NCI-H2196 treated with DMSO at 0.1 percent for 48 hours (cell line): Measurements from ENCODE around the gene GAL.

Source experiments
- DNase-seq: peaks from one replicate; lab custom pipeline; 2025; ENCODE audit not compliant: unreplicated experiment; lab: John Stamatoyannopoulos, UW

The GAL gene

DNA sequence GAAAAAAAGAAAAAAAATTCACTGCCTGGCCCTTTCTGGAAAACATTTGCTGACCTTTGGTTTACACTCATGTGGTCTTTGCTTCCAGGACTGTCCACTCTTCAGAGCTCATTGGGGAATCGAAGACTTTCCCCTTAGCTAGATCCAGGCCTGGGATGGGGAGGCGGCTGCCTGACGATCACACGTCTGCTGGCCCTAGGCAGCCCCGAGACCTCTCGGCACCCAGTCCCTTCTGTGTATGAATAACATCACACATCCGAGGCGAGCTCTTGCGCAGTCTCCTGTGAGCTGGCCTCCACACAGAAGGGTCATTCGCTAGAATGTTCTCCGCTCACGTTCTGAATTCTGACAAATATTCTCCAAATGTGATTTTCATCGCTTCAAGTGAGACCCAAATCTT is 25.7 kb upstream of the GAL start:
- no peak for DNase-seq

DNA sequence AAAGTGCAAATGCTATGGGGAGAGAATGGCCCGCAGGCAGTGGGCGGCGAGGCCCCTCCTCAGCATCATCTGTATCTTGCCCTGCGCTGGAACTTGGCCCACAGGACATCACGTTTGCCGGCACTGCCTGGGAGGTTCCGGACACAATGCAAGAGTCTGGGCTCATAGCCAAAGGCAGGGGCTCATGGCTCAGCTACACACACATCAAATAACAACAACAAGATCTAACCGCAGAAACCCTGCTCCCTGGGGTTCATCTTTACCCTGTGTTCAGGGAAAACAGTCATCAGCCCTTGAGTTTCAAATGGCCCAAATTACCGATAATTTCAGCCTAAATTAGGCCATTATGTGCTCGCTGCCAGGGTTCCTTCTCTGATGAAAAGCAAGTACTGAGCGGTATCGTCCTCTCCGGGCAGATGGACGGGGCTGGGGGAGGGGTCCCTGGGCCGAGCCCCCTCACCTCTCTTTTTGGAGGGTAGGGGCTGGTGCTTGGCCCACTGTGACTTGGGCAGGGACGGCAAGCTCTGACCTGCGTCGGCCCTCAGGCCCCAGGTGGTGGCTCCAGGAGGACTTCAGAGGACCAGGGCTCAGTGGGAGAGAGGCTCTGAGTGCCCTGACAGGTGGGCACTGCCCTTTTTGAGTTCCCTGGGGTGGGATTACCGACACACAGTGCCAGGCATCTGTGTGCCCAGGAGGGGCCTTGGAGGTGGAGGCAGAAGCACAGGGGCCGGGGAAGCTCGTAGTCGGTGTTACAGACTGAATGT is 25.0 kb upstream of the GAL start:
- peak; percentile 85 for DNase-seq

DNA sequence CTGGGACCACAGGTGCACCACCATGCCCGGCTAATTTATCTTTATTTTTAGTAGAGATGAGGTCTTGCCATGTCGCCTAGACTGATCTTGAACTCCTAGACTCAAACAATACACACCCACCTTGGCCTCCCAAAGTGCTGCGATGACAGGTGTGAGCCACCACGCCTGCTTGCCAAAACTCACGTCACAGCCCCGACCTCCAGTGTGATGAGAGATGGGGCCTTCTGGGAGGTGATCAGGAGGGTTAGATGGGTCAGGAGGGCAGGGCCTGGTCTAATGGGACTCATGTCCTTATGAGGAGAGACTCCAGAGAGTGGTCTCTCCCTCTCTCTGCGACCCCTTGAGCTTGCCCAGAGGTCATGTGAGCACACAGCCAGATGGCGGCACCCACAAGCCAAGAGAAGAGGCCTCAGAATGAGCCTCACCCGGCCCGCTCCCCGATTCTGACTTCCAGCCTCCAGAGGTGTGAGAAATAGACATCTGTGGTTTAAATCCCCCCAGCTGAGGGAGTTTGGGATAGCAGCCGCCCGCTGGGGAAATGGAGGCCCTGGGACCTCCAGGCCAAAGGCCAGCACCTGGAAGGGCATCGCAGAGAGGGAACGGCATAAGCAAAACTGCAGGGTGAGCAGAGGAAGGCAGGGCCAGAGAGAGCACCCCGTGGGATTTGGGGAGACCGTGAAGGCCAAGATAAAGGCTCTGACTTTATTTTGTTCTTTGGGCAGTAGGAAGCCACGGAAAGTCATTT is 24.1 kb upstream of the GAL start:
- DNase-seq, result no peak

DNA sequence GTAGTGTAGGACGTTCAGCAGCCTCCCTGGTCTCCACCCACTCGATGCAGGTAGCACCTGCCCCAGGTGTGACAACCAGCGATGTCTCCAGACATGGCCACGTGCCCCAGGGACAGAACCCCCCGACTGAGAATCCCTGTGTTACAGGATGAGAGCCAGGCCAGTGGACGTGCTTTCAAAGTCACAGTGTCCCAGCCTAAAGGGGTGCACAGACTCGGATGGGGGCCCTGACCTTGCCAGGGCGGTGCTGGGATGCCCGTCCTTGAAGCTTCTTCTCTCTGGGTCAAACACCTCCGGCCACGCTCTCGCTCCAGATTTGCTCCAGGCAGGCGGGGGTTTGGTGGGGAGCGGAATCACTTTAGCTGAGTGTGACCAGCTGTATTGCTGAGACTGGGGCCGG is 23.3 kb upstream of the GAL start:
- DNase-seq, result no peak

DNA sequence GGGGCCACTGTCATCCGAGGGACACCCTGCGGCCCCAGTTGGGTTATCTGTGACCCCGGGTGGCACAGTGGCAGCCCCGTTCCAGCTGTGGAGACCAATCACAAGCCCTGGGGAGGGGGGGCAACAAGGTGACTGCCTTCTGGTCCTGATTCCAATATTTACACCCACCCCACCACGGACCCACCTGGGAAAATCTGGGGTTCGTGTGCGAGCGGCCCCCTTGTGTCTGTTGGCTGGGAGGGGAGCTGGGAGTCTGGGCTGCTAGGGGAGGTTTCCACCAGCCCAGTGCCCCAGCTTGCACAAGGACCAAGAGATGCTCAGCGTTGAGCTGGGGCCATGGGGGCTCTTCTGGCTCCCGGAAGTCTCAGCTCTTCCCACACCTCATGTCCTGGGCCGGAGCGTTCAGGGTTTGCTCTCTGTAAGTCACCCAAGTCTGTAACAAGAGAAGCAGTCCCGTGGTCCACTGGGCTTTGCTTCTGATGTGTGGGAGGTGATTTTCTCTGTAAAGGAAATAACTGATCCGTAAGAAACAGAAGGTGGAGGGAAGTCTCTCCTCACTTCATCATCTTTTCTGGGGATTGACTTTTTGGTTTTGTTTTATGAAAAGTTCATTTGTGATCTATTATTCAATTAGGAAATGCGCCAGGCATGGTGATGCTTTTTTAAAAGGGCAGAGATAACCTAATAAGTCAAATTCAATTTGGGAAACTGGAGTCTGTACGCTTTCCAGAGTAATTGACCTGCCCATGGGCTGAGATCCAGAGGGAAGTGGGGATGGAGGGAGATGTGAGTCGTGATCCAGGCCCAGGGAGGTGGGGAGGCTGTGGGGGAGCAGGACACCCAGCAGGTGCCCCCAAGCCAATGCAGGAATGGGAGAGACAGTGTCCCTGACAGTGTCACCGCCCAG is 22.4 kb upstream of the GAL start:
- DNase-seq, result no peak

DNA sequence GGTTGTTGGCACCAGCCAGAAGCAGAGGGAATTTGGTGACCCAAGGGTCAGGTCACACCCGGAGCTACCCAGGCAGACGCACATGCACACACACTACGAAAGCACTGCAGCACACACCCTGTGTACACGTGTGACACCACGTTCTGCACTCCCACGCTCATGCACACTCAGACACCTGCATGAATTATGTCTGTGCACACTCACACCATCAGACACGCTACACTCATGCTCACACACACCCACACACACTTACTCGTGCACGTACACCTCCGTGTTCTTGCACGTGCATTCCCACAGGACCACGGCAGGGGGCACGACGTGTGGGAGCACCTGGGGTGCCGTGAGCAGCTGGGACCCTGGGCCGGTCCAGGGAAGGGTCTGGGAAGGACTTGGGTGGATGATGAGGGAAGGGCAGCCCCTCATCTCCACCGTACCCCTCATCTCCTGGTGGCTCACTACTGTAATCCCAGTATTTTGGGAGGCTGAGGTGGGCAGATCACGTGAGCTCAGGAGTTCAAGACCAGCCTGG is 20.8 kb upstream of the GAL start:
- DNase-seq, result no peak

DNA sequence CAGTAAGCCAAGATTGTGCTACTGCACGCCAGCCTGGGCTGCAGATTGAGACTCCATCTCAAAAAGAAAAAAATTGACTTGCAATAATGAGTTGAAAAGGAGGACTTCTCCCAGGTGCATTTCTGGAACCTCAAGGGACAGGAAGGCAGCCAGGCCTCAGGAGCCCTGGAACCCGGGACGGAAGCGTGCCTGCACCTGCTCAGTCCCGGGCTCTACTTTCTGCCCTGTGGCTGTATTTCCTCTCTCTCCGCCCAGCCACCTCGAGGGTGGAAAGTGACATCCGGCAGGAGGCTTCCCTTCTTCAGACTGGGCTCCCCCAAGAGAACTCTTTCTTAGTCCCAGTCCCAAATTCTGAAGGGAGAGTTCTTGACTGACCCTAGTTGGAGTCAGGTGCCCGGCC is 20.2 kb upstream of the GAL start:
- DNase-seq, result no peak

DNA sequence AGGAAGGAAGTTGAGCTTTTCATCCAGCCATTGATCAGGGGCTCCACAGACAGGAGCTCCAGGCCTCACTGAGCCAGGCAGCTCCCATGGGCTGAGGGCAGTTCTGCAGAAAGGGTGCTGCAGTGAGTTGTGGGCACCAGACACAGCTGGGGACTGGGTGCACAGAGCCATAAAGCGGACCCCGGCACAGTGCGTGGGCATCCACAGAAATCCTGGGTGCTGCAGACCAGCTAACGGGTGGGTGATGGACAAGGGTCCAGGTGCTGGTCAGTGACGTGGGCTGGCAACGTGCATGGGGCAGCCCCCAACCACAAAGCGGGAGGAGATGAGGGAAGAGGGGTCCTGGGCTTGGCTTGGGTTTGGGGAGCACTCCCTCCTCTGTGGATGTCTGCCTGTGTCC is 19.4 kb upstream of the GAL start:
- DNase-seq, result no peak

DNA sequence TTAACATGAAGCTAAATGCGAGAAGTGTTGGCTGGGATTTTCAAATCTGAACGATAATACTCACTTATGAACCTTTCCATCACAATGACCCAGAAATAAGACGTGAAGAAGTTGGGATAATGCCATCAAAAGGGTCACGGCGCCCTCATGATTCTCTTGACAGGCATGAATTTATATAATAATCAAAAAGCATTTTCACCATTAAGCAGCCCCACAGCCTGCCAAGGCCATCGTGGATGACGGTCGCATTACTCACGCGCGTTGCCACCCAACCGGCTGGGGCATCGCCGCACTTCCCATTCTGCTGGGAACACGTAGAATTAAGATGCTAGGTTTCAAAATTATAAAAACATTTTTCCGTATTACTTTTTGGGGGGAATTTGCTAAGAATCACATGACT is 18.9 kb upstream of the GAL start:
- no peak for DNase-seq

DNA sequence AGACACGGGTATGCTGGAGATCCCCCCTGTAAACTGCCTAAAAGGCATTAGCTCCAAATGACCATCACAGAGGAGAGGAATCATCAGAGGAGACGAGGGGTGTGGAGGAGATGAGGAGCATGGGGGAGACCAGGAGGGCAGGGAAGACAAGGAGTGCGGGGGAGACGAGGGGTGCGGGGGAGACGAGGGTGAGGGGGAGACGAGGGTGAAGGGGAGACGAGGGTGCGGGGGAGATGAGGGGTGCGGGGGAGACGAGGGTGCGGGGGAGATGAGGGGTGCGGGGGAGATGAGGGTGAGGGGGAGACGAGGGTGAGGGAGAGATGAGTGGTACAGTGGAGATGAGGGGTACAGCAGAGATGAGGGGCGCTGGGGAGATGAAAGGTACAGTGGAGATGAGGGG is 17.5 kb upstream of the GAL start:
- no peak for DNase-seq

DNA sequence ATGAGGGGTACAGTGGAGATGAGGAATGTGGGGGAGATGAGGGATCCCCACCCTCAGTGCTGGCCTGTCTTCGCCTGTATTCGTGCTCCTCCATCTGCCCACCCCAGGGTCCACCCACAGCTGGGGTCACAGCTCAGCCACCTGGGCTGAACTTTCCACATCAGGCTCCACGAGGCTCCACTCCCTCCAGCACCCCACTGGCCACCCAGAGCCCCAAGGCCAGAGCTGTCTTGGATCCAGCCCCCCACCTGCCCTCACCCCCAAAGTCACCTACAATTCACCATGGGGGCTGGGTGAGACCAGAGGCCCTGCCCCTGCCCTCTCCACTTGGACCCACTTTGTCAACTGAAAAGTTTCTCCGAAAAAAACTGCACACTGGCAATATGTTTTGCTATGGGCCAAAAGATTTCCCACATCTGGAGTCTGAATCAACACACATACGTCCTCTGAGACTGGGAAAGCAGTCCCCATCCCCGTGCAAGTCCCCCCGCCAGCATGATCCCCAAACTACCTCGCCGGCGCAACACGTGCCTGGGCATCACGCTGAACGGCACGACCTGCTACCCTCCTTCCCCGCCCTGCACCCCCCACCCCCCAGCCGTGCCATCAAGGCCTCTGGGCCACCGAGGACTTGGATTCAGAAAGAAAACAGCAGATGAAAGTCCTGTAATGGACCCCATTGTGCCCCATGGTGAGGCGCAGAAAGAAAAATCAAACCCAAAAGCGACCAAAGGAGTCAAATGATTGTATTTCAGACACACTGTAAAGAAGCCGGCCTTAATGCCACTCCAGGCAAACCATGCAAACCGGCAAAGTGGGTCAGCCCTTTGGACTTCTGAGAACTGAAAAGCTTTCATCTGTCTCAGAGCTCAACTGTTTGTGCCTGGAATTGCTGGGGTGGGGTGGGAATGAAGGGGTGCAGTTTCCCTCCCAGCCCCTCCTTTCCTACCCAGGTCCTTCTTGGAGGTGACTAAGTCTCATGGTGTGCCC is 16.5 kb upstream of the GAL start:
- no peak for DNase-seq

DNA sequence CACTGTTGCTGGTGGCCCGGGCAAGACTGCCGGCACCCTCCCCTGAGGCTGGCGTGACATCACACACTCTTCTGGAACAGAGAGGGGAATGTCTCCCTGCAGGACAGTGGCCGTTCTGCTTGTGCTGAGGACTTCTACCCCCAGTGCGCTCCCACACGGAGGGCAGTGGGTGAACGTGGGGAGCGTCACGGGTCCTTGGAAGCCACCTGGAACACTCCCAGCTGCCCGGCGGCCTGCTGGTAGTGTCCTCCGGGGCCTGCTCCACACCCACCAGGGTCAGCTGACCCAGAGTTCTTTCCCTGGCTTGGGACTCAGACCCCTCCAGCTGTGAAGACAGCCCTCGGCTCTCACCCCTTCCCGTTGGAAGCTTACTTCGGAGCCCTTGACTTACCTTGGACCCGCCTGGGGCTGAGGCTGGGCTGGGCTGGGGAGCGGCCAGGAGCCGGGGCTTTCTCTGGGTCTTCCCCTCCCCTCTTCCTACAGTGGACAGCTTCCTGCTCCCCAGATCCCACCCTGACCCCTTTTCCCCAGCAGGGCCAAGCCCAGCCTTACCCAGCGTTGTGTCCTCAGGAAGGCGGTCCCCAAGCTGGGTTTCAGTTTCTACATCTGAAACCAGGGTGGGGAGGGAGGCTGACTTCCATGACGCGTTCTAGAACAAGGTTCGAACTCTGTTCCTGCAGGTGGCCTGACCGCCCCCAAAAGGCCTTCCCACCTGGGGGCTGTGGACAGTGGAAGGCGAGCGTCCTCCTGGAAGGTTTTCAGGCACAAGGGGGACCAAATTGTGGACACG is 14.8 kb upstream of the GAL start:
- no peak for DNase-seq

DNA sequence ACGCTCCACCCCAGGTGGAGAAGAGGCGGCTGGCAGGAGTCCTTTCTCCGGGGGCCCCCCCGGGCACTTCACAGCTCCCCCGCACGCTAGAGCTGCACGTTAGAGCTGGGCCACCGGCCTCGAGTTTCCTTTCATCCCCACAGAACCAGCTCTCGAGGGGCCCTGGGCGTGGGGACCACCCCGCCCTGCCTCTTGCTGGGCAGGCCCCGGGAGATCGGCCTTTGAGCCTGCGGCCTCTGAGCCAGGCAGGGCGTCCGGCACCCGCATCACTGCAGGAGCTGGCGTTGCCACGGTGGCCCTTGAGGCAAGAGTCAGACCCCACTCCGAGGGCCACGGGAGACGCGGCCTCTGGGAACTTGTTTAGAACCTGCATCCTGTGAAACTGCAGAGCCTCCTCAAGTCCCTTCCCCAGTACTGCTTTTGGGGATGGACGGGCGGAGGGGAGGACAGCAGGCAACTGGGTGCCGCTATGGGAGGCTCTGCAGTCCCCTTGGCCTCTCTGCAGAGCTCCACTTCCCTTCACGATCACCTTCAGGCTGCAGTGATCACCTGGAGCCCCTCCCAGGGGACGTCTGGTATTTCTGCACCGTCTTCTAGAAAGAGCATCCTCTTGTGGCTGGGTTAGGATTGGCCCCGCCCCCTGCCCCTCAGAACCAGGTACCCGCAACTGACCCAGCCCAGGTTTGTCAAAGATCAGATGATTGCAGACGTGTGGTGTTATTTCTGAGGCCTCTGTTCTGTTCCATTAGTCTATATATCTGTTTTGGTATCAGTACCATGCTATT is 13.9 kb upstream of the GAL start:
- no peak for DNase-seq

DNA sequence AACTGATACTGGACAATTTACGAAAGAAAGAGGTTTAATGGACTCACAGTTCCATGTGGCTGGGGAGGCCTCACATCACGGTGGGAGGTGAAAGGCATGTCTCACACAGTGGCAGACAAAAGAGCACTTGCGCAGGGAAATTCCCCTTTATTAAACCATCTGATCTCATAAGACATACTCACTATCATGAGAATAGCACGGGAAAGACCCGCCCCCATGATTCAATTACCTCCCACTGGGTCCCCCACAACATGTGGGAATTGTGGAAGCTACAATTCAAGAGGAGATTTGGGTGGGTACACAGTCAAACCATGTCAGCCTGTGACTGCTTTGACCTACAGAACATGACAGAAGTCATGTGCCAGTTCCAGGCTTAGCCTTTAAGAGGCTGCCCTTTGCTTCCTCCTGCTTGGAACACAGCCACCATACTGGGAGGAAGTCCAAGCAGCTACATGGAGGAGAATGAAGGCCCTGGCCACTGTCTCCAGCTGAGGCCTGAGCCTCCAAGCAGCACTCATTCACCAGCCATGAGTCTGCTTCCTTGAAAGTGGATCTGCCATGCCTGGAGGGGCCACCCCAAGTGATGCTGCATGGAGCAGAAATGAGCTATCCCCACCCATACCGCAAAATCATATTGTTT is 10.9 kb upstream of the GAL start:
- DNase-seq, result no peak

DNA sequence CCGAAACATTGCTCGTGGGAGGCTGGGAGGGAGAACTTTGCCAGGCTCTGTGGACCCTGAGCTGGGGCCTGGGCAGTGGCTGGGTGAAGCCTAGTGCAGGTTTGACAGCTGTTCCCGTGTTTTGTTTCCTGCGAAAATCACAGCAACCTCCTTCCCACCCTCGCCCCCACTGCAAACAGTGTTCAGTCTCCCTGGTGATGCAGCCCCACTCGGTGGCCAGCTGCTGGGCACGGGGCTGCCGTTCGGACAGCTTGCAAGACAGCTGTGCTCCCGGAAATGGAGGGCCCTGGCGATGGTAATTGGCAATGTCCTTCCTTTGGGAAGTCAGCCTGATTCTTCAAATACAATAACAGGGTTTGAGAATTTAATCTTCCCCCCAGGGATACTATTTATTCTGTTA is 10.4 kb upstream of the GAL start:
- no peak for DNase-seq

DNA sequence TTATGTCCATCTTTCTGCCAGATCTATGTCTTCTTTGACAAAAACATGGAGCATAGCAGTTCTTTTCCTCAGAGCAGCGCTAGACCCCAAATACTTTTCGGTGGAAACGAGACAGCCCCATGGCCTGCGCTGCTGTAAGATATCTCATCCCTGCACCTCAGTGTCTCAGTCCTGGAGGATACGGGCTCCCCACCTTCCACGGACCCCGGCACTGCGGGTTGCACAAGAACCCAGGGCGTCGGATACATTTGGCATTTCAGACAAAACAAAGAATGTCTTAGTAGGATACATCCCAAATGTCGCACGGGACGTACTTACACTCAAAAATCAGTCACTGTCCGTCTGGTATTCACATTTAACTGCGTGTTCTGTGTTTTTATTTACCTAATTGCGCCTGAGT is 9.9 kb upstream of the GAL start:
- no peak for DNase-seq

DNA sequence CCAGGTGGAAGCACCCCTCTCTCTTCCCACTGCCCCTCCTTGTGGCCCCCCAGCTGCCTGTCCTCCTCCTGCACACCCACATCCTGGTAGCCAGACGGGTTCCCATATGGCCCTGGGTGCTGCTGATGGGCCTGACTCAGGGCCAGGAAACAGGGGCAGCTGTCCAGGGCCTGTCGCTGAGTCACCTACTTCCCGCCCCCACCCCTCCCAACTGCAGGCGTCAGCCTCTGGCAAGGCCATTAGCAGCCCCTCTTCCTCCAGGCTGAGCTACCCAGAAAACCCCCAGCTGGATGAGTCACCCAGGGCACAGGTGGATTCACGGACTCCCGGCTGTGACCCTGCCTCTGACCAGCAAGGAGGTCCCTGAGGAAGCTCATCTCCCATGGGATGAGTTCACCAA is 6.9 kb upstream of the GAL start:
- peak; percentile 30 for DNase-seq

DNA sequence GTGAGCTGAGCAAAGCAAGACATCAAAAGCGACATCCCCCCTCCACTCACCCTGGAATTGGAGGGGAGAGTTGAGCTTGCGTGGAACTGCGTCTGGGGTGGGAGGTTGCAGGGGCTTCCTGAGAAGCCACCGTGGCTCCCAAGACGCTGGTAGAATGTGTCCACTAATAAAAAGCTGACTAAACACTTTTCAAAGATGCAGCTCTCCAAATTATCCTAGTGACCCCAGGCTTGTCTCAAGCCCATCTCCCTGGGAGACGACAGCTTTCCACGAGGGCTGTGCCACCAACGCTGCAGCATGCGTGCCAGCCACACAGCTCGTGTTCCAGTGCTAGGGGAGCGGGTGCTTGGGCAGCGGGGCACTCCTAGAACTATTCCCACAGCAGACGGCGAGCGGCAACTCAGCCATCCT is 6.3 kb upstream of the GAL start:
- no peak for DNase-seq
